SK-N-SH treated with all-trans-retinoic acid at 6 μM for 48 hours (cell line): ENCODE data around the gene NECTIN4.

ENCODE experiments used
- ISL1 ChIP-seq: fragments of 250-450 bp; sonication (Bioruptor Pico); IDR thresholded peaks from 2 replicates; pipeline ENCODE4 v2.1.2; 2022; ENCODE audit warnings: mild to moderate bottlenecking, moderate library complexity
- PATZ1 ChIP-seq: fragments of 250-450 bp; sonication (Bioruptor Pico); IDR thresholded peaks from 2 replicates; pipeline ENCODE4 v1.8.0; 2020; ENCODE audit warnings: mild to moderate bottlenecking, moderate library complexity, borderline replicate concordance

DNA sequence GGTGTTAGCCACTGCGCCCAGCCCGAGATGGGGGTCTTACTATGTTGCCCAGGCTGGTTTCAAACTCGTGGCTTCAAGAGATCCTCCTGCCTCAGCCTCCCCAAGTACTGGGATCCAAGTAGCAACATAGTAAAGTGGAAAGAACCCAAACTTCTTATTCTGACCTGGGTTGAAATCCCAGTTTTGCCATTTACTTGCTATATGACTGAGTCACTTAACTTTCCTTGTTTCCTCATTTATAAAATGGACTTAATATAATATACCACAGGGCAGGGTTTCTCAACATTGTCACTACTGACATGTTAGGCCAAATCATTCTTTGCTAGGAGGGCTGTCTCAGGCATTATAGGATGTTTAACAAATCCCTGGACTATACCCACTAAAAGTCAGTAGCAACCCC is 21.8 kb upstream of the NECTIN4 start:
- TF ChIP-seq ISL1: no peak
- no peak for TF ChIP-seq PATZ1 (CRISPR knock-in tag)
